HEK293 (cell line): Measurements from ENCODE around the gene SMIM14.

Experiments
- BCL11A ChIP-seq: fragments of 450-650 bp; formaldehyde crosslinking; IDR thresholded peaks from 2 replicates; pipeline ENCODE4 v1.5.1; 2016; ENCODE audit warnings: low read depth, missing biosample characterization, missing genetic modification characterization
- ELK4 ChIP-seq: IDR thresholded peaks from 2 replicates; pipeline ENCODE4 v1.6.1; 2011; ENCODE audit warnings: mild to moderate bottlenecking, low read depth, low read length, borderline replicate concordance
- FEZF1 ChIP-seq: fragments of 450-650 bp; formaldehyde crosslinking; IDR thresholded peaks from 2 replicates; pipeline ENCODE4 v1.5.1; 2016; ENCODE audit warnings: missing biosample characterization, missing genetic modification characterization
- GLIS1 ChIP-seq: fragments of 450-650 bp; formaldehyde crosslinking; IDR thresholded peaks from 2 replicates; pipeline ENCODE4 v1.5.1; 2016; ENCODE audit warnings: missing biosample characterization, missing genetic modification characterization
- HIC1 ChIP-seq: fragments of 450-650 bp; formaldehyde crosslinking; IDR thresholded peaks from 2 replicates; pipeline ENCODE4 v1.5.1; 2016; ENCODE audit warnings: missing biosample characterization, missing genetic modification characterization
- KLF10 ChIP-seq: fragments of 450-650 bp; IDR thresholded peaks from 2 replicates; pipeline ENCODE4 v1.5.1; 2018; ENCODE audit warnings: missing biosample characterization, mild to moderate bottlenecking, missing genetic modification characterization
- KLF16 ChIP-seq: fragments of 450-650 bp; formaldehyde crosslinking; IDR thresholded peaks from 2 replicates; pipeline ENCODE4 v1.5.1; 2017; ENCODE audit warnings: missing biosample characterization, missing genetic modification characterization
- KLF8 ChIP-seq: fragments of 450-650 bp; formaldehyde crosslinking; IDR thresholded peaks from 2 replicates; pipeline ENCODE4 v1.5.1; 2016; ENCODE audit warnings: missing biosample characterization, missing genetic modification characterization
- OVOL3 ChIP-seq: fragments of 450-650 bp; formaldehyde crosslinking; IDR thresholded peaks from 2 replicates; pipeline ENCODE4 v1.5.1; 2016; ENCODE audit warnings: missing biosample characterization, missing genetic modification characterization
- PRDM10 ChIP-seq: fragments of 450-650 bp; formaldehyde crosslinking; IDR thresholded peaks from 2 replicates; pipeline ENCODE4 v1.5.1; 2016; ENCODE audit warnings: missing biosample characterization, missing genetic modification characterization
- YY2 ChIP-seq: fragments of 450-650 bp; formaldehyde crosslinking; IDR thresholded peaks from 2 replicates; pipeline ENCODE4 v1.5.1; 2016; ENCODE audit warnings: missing biosample characterization, missing genetic modification characterization
- ZBTB10 ChIP-seq: fragments of 450-650 bp; formaldehyde crosslinking; IDR thresholded peaks from 2 replicates; pipeline ENCODE4 v1.5.1; 2016; ENCODE audit warnings: missing biosample characterization, missing genetic modification characterization
- ZBTB26 ChIP-seq: fragments of 450-650 bp; formaldehyde crosslinking; optimal IDR thresholded peaks from 2 replicates; pipeline ENCODE3; 2016; ENCODE audit warnings: missing biosample characterization, mild to moderate bottlenecking, missing genetic modification characterization
- ZBTB8A ChIP-seq: fragments of 450-650 bp; formaldehyde crosslinking; IDR thresholded peaks from 2 replicates; pipeline ENCODE4 v1.5.1; 2016; ENCODE audit warnings: missing biosample characterization, missing genetic modification characterization
- ZEB2 ChIP-seq: fragments of 450-650 bp; formaldehyde crosslinking; IDR thresholded peaks from 2 replicates; pipeline ENCODE4 v1.5.1; 2016; ENCODE audit warnings: missing biosample characterization, missing genetic modification characterization
- ZIC2 ChIP-seq: fragments of 450-650 bp; formaldehyde crosslinking; IDR thresholded peaks from 2 replicates; pipeline ENCODE4 v1.5.1; 2016; ENCODE audit warnings: missing biosample characterization, missing genetic modification characterization
- ZNF148 ChIP-seq: fragments of 450-650 bp; formaldehyde crosslinking; IDR thresholded peaks from 2 replicates; pipeline ENCODE4 v1.5.0; 2017; ENCODE audit warnings: missing biosample characterization, missing genetic modification characterization, borderline replicate concordance
- ZNF157 ChIP-seq: fragments of 450-650 bp; formaldehyde crosslinking; IDR thresholded peaks from 2 replicates; pipeline ENCODE4 v1.5.1; 2016; ENCODE audit warnings: missing biosample characterization, missing genetic modification characterization
- ZNF202 ChIP-seq: fragments of 450-650 bp; formaldehyde crosslinking; IDR thresholded peaks from 2 replicates; pipeline ENCODE4 v1.5.1; 2016; ENCODE audit warnings: missing biosample characterization, missing genetic modification characterization, borderline replicate concordance
- ZNF239 ChIP-seq: fragments of 450-650 bp; formaldehyde crosslinking; IDR thresholded peaks from 2 replicates; pipeline ENCODE4 v1.5.1; 2016; ENCODE audit warnings: missing biosample characterization, missing genetic modification characterization
- ZNF510 ChIP-seq: fragments of 450-650 bp; formaldehyde crosslinking; IDR thresholded peaks from 2 replicates; pipeline ENCODE4 v1.5.1; 2018; ENCODE audit warnings: mild to moderate bottlenecking, missing genetic modification characterization, missing biosample characterization; ENCODE audit not compliant: insufficient replicate concordance
- ZNF548 ChIP-seq: fragments of 450-650 bp; formaldehyde crosslinking; IDR thresholded peaks from 2 replicates; pipeline ENCODE4 v1.5.1; 2016; ENCODE audit warnings: missing biosample characterization, missing genetic modification characterization
- ZNF670 ChIP-seq: fragments of 450-650 bp; formaldehyde crosslinking; IDR thresholded peaks from 2 replicates; pipeline ENCODE4 v1.5.1; 2016; ENCODE audit warnings: missing biosample characterization, missing genetic modification characterization, low read depth
- ZNF791 ChIP-seq: fragments of 450-650 bp; formaldehyde crosslinking; IDR thresholded peaks from 2 replicates; pipeline ENCODE4 v1.5.1; 2016; ENCODE audit warnings: missing biosample characterization, missing genetic modification characterization
- ZNF843 ChIP-seq: fragments of 450-650 bp; formaldehyde crosslinking; IDR thresholded peaks from 2 replicates; pipeline ENCODE4 v1.5.1; 2016; ENCODE audit warnings: missing biosample characterization, missing genetic modification characterization
- ZSCAN30 ChIP-seq: fragments of 450-650 bp; IDR thresholded peaks from 2 replicates; pipeline ENCODE4 v1.5.1; 2018; ENCODE audit warnings: missing biosample characterization, mild to moderate bottlenecking, missing genetic modification characterization, moderate library complexity

SMIM14 gene

GRCh38 chr4:39527296-39528060 lies 111.2 kb downstream of the SMIM14 start, which contains the start of gene UGDH (continued):
- TF ChIP-seq ZNF548 (tag by site-specific recombination), result no peak
- no peak for TF ChIP-seq ZNF510 (tag by site-specific recombination)
- peak; percentile 80 for TF ChIP-seq KLF16 (tag by site-specific recombination)
- TF ChIP-seq ZNF791 (tag by site-specific recombination), result no peak
- 0 out of 2 replicates have a peak, but pooled peaks have one; percentile 20 for TF ChIP-seq ZSCAN30 (tag by site-specific recombination)
- TF ChIP-seq ZBTB26 (tag by site-specific recombination), result peak; percentile 96
- peak; percentile 56; the same call in 1 of the 2 replicates for TF ChIP-seq OVOL3
- TF ChIP-seq ZNF202 (tag by site-specific recombination), result no peak
- no peak for TF ChIP-seq ZNF157 (tag by site-specific recombination)
- peak; percentile 41; the same call in 1 of the 2 replicates for TF ChIP-seq HIC1
- no peak for TF ChIP-seq FEZF1
- TF ChIP-seq KLF8, result no peak; the same call in none of the 2 replicates
- TF ChIP-seq ZNF239 (tag by site-specific recombination), result no peak
- TF ChIP-seq ZEB2 (tag by site-specific recombination), result peak; percentile 93
- no peak for TF ChIP-seq ZNF148
- TF ChIP-seq KLF10 (tag by site-specific recombination), result peak; percentile 79; the same call in 1 of the 2 replicates
- no peak for TF ChIP-seq ELK4
- peak; percentile 60 for TF ChIP-seq ZIC2 (tag by site-specific recombination)
- TF ChIP-seq ZBTB10 (tag by site-specific recombination), result 0 out of 2 replicates have a peak, but pooled peaks have one; percentile 60
- TF ChIP-seq BCL11A, result peak; percentile 44; the same call in 1 of the 2 replicates
- TF ChIP-seq ZNF670 (tag by site-specific recombination), result no peak
- TF ChIP-seq PRDM10 (tag by site-specific recombination), result peak; percentile 67; the same call in 1 of the 2 replicates
- peak; percentile 43 for TF ChIP-seq GLIS1 (tag by site-specific recombination)
- peak; percentile 34; the same call in 1 of the 2 replicates for TF ChIP-seq YY2 (tag by site-specific recombination)
- no peak for TF ChIP-seq ZNF843 (tag by site-specific recombination)
- peak; percentile 69 for TF ChIP-seq ZBTB8A
